Vagina (tissue), 2 donors: Measurements from ENCODE around the gene HOXC10.

Experiments
- POLR2AphosphoS5 ChIP-seq, 2 donors: sonication (generic); formaldehyde crosslinking; IDR thresholded peaks; one replicate each; pipeline ENCODE4 v1.9.0; 2017; ENCODE audit warnings: antibody characterized with exemption in 2 of 2, mild to moderate bottlenecking in 2 of 2, low read depth in 1 of 2; ENCODE audit not compliant: insufficient read depth in 1 of 2
- TF ChIP-seq, protein P1 (sequence below), 3 experiments: fragments of 450-650 bp in 2 of 3; fragments of 200-600 bp in 1 of 3; sonication (generic) in 1 of 3; IDR thresholded peaks; one replicate each; pipeline ENCODE4 v1.5.1; 2017 to 2019; ENCODE audit warnings: antibody characterized with exemption in 3 of 3, mild to moderate bottlenecking in 2 of 3, moderate library complexity in 2 of 3

DNA sequence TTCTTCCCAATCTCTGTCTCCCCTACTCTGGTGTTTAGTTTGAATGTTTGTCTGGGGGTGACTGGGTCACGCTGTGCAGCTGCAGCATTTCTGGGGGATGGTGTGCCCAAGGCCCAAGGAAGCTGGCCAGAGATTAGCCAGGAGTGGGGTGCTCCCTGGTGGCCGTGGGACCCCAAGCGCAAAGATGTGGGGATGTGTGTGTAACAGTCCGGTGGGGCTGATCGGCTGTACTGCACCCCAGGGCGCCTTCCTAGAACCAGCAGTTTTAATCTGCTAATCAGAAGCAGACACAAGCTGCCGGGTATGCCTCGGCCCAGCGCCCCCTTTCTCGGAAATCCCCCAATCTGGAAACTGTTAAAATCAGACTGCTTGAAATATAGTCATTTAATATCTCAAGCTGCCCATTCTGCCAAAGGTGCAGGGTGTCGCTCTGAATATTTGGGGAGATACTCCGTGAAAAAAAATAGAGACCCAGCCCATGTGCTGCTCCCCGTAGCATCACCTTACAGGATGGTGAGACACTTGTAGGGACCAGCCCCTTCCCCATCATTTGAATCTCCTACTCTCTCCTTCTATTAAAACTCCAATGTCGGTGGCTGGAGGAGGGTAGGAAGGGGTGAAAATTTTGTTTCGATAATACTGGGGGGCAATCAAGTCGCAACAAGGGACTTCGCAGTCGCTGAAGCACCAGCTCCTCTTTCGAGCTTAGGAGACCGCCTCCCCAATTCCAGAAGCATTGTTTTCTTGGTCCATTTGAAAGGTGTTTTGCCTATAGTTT is 19.3 kb downstream of the HOXC10 start:
- TF ChIP-seq, protein P1, sequence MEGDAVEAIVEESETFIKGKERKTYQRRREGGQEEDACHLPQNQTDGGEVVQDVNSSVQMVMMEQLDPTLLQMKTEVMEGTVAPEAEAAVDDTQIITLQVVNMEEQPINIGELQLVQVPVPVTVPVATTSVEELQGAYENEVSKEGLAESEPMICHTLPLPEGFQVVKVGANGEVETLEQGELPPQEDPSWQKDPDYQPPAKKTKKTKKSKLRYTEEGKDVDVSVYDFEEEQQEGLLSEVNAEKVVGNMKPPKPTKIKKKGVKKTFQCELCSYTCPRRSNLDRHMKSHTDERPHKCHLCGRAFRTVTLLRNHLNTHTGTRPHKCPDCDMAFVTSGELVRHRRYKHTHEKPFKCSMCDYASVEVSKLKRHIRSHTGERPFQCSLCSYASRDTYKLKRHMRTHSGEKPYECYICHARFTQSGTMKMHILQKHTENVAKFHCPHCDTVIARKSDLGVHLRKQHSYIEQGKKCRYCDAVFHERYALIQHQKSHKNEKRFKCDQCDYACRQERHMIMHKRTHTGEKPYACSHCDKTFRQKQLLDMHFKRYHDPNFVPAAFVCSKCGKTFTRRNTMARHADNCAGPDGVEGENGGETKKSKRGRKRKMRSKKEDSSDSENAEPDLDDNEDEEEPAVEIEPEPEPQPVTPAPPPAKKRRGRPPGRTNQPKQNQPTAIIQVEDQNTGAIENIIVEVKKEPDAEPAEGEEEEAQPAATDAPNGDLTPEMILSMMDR (IDR thresholded peaks at IDR 0.05) = no peak
- TF ChIP-seq POLR2AphosphoS5 (IDR thresholded peaks at IDR 0.05; ENCODE audit: insufficient read depth in 1 of 2, low read depth in 1 of 2) = no peak
